Dermis microvascular lymphatic vessel endothelial cell (primary cell): ENCODE measurements around the gene ACTMAP. TPM values are rescaled to one million over a fixed set of nuclear protein-coding genes. Genes with fewer than 3 reads are reported as not detected.
"Not testable (repeated sequence)": the region's sequence is repeated elsewhere in the genome, so short reads cannot be mapped to it uniquely, and the experiment has no call there.

Source experiments
- DNase-seq, 2 donors: peaks; one replicate each; pipeline versions ENCODE4 v3.0.0 to v3.0.0-alpha.2; 2010; ENCODE audit warnings: low read depth in 2 of 2
- total RNA-seq: library from RNA; depleted of rRNA; stranded (reverse); fragments of >200 nt; gene quantifications from 2 replicates; pipeline ENCODE4 v1.2.1, GENCODE V29; 2014

Gene ACTMAP
- total RNA-seq, 1 donor from 2014 or later: 0.26 TPM

DNA sequence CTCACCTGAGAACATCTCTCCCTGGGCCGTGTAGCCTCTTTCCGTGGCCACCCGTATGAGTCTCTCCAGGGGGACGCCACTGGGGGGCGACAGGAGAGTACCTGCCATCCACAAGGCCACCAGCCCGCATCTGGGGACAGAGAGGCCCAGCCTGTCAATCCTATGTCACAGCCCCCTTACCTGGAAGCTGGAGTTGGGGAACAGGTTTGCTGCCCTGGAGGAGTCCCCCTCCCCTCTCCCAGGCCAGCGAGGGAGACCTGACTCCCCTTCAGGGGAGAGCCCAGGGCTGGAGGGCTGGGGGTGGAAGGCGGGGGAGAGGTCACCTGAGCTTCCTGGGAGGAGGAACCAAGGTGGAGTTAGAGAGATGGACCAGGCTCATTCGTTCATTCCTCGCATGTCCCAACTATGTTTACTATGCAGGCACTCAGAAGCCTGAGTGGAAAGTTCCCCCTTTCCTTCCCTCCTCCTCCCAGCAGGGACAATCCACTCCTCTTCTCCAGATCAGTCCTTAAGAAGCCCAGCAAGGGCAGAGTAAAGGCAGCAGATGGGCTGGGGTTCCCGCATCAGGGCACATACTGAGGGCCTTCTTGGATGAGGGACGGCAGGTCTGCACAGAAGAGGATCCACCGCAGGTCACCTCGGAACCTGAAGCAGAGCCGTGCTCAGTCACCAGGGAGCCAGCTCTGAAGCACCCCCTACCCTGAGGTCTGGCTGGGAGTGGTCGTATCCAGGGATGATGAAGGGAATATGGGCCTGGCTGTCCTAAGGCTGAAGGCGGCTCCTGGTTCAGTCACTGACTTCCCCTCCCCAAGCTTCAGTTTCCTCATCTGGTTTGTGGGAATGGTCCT lies 5.5 kb downstream of the ACTMAP start:
- peak in 1 of 2 donors; percentile 31 for DNase-seq

DNA sequence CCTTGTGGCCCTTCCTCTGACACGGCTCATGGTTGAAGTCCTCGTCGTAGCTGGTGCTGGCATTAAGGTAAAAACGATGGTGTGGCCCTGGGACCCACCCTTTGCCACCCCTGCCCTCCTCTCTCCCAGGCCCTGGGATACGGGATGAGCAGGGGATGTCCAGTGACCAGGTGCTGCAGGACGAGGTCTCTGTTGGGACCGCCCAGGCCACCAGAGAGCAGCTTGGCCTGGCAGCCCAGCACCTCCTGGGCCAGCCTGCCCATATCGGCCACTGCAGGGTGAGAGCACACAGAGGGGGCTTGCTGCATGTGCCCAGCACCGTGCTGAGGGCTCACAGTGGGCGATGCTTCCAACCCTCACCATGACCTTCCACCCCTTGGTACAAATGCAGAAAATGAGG lies 6.4 kb downstream of the ACTMAP start:
- DNase-seq: no peak

DNA sequence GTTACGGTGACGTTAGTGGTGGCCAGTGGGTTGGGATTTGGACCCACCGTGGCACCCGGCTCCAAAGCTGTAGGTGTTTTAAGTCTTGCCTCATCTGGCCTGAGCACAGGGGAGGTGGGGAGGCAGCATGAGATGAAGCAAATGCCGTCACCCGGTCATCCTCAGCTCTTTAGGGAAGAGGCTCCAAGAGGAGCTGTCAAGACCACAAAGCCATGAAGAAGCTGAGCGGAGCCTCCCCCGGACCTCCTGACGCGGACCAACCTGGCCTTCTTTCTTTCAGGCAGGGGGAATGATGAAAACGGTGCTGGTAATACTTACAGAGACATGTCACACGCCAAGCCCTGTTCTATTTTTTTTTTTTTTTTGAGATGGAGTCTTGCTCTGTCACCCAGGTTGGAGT lies 7.4 kb downstream of the ACTMAP start:
- no peak for DNase-seq

DNA sequence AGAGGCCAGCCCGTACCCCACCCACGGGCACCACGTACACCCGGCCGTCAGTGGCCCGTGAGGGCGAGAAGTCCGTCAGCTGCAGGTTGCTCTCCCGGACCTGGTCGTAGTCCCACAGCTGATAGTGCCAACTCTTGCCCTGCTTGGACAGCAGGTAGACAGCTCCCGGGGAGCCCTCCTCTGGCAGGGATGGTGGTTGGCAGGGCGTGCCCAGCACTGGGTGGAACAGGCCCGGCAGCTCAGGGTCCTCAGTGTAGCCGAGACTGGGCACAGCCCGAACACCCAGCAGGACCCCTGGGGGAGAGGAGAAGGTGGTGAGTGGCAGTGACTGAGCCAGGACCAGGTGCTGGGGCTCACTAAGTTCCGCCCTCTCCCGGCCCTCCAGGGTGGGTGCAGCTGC lies 7.8 kb downstream of the ACTMAP start:
- no peak for DNase-seq

DNA sequence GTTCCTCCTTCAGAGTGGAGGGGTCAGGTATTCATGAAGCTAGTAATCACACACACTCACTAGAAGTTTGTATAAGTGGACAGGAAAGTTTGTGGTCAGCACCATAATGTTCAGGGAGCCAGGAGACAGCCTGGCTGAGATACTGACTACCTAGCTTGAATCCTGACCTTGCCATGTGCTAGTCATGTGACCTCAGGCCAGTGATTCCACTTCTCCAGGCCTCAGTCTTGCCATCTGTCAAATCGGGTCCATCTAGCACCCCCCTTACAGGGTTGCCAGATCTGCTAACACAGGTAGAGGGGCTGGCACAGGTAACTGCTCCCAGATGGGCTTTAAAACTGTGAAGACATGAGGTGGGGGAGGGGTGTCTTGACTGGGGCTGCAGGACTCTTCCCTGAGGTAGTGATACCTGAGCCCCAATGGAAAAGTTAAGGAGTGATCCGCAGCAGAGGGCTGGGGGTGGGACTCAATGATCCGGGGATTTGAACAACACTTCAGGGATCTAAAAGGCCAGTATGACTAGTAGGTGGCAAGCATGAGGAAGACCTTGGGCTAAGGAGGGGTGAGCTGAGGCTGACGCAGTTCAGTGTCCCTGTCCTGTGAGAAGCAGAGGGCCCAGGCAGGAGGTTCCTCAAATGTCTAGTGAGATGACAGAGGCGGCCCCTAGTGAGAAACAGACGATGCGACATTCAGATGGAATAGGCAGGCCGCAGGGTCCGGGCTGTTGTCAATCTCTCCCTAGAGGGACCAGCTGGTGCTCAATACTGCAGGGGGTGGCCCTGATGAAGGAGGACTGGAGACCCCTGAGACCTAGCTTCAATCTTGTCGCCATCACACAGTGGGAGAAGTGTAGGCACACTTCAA lies 8.5 kb downstream of the ACTMAP start:
- no peak for DNase-seq

- no peak for DNase-seq
Observed at GRCh38 chr19:40740747-40741146, 9.5 kb downstream of the ACTMAP start.

GRCh38 chr19:40739871-40740703 lies 10.2 kb downstream of the ACTMAP start:
- DNase-seq: no peak

GRCh38 chr19:40739030-40739839 lies 11.0 kb downstream of the ACTMAP start:
- no peak for DNase-seq

DNA sequence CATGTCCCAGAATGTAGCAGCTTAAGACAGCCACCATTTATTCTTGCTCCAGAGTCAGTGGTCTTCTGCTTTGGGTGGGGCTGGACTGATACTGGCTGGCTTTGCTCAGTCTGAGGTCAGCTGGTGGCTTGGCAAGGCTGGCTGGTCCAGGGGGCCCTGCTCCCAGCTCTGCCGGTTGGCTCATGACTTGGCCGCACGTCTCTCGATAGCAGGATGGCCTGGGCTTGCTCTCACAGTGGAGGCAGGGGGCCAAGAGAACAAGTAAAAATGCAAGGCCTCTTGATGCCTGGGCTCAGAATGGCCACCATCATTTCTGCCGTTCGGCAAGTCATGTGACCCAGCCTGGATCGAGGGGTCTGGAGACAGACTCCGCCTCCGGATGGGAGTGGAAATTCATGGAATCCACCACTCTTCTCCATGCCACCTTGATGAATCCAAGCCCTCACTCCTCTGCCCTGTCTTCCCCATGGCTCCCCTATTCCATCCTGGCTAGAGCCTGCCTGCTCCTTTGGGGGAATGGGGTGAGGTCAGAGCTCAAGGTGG lies 13.1 kb downstream of the ACTMAP start:
- no peak for DNase-seq

GRCh38 chr19:40736661-40737060 lies 13.6 kb downstream of the ACTMAP start:
- no peak for DNase-seq

DNA sequence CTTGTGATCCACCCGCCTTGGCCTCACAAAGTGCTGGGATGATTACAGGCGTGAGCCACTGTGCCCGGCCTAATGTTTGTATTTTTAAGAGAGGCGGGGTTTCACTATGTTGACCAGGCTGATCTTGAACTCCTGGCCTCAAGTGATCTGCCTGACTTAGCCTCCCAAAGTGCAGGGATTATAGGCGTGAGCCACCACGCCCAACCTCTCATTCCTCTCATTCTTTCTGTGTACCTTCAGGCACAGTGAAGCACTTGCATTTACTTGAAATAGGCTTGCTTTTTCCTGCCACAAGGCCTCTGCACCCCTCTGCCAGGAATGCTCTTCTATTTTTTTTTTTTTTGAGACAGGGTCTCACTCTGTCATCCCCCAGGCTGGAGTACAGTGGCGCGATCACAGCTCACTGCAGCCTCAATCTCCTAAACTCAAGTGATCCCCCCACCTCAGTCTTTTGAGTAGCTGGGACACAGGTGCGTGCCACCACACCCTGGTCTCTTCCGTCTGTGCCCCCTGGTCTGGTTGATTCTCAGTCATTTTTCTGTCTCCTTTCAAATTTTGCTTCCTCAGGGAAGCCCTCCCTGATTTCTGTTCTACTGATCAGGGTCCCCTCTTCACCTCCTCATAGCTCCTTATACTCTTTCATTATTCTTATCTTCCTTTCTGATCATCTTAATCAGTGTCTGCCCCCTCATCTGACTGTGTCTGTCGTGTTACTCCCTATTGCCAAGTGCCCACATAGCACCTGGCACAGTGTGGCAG lies 15.1 kb downstream of the ACTMAP start:
- no peak for DNase-seq

GRCh38 chr19:40733149-40733548 lies 17.1 kb downstream of the ACTMAP start:
- DNase-seq: no peak

- not testable (repeated sequence) for DNase-seq
Observed at GRCh38 chr19:40732304-40732703, 18.0 kb downstream of the ACTMAP start.

DNA sequence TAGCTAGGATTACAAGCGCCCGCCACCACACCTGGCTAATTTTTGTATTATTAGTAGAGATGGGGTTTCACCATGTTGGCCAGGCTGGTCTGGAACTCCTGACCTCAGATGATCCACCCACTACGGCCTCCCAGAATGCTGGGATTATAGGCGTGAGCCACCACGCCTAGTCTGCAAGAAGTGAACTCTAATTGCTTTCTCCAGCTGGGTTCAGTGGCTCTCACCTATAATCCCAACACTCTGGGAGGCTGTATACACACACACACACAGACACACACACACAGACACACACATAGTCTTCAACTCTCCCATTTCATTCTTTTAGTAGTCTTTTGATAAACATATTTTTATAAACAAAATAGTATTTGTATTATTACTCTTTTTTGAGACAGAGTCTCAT lies 20.2 kb downstream of the ACTMAP start:
- DNase-seq: not testable (repeated sequence)

- DNase-seq: no peak
Observed at GRCh38 chr19:40726279-40726678, 24.0 kb downstream of the ACTMAP start.

DNA sequence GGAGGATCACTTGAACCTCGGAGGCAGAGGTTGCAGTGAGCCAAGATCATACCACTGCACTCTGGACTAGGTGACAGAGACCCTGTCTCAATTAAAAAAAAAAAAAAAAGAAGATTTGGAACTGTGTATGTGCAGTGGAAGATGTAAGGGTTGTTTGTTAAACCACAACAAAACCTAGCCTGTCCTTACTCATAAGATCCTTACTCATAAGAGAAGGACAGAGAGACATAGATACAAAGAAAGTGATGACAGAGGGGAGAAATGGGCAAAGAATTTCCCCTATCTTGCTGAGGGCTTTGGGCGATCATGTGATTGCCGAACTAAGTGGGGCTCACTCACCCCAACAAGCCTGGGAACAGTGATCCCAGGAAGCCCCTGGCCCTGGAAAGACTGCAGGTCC lies 25.4 kb downstream of the ACTMAP start:
- no peak for DNase-seq

GRCh38 chr19:40724315-40724714 lies 26.0 kb downstream of the ACTMAP start:
- no peak for DNase-seq

GRCh38 chr19:40723661-40724254 lies 26.5 kb downstream of the ACTMAP start:
- no peak for DNase-seq

GRCh38 chr19:40721936-40722661 lies 28.2 kb downstream of the ACTMAP start:
- peak; percentile 69 to 85 for DNase-seq
